A549 (cell line): ENCODE measurements around the gene C12orf42.

Experiments used
- FOSL2 ChIP-seq, 2 experiments: fragments of 450-650 bp in 1 of 2; fragments of >200 bp in 1 of 2; sonication (Bioruptor Twin) in 1 of 2; formaldehyde crosslinking; IDR thresholded peaks; 2 replicates each; pipeline versions ENCODE4 v1.5.0 to v1.6.1; 2016 to 2020; ENCODE audit warnings: mild to moderate bottlenecking in 1 of 2, moderate library complexity in 1 of 2
- HOXB5 ChIP-seq: fragments of 250-450 bp; sonication (Bioruptor Pico); IDR thresholded peaks from 2 replicates; pipeline ENCODE4 v1.5.0; 2020; ENCODE audit warnings: mild to moderate bottlenecking, moderate library complexity
- PHF8 ChIP-seq: fragments of 200-600 bp; sonication (generic); IDR thresholded peaks from 2 replicates; pipeline ENCODE4 v1.6.1; 2016; ENCODE audit warnings: low read depth, mild to moderate bottlenecking, antibody characterized with exemption, moderate library complexity, borderline replicate concordance
- POLR2A ChIP-seq: IDR thresholded peaks from 2 replicates; pipeline ENCODE4 v1.6.1; 2012; ENCODE audit warnings: mild to moderate bottlenecking, low read length
- POLR2AphosphoS2 ChIP-seq: conservative IDR thresholded peaks from 2 replicates; pipeline ENCODE4 v1.6.1; 2012; ENCODE audit warnings: low read length, improper control_type of control experiment, inconsistent platforms
- RFX5 ChIP-seq: fragments of 450-650 bp; IDR thresholded peaks from 2 replicates; pipeline ENCODE4 v1.7.1; 2014; ENCODE audit warnings: antibody characterized with exemption, mild to moderate bottlenecking, moderate library complexity
- TF ChIP-seq, protein P1 (sequence below): fragments of >200 bp; sonication (Bioruptor Twin); formaldehyde crosslinking; IDR thresholded peaks from 3 replicates; pipeline ENCODE4 v1.5.1; 2016
- TF ChIP-seq, protein P2 (sequence below): IDR thresholded peaks from 2 replicates; pipeline ENCODE4 v1.6.1; 2012; ENCODE audit warnings: low read depth, borderline replicate concordance

DNA sequence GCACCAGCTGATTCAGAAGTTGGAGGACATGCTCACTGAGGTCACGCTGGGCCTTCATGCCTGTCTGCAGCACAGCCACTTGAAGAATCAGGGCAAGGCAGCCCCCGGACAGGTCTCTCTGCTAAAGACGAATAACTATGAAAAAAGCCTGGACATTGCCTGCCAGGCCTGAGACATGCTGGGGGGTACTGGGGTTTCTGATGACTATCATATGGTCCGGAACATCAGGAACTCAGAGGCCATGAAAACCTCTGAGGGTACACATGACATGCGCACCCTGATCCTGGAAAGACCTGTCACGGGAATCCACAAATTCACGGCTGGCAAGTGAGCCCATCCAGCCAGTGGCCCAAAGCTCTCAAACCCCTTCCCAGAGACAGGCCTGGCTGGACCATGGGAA lies 8.8 kb upstream of the C12orf42 start:
- TF ChIP-seq, protein P1, sequence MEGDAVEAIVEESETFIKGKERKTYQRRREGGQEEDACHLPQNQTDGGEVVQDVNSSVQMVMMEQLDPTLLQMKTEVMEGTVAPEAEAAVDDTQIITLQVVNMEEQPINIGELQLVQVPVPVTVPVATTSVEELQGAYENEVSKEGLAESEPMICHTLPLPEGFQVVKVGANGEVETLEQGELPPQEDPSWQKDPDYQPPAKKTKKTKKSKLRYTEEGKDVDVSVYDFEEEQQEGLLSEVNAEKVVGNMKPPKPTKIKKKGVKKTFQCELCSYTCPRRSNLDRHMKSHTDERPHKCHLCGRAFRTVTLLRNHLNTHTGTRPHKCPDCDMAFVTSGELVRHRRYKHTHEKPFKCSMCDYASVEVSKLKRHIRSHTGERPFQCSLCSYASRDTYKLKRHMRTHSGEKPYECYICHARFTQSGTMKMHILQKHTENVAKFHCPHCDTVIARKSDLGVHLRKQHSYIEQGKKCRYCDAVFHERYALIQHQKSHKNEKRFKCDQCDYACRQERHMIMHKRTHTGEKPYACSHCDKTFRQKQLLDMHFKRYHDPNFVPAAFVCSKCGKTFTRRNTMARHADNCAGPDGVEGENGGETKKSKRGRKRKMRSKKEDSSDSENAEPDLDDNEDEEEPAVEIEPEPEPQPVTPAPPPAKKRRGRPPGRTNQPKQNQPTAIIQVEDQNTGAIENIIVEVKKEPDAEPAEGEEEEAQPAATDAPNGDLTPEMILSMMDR, result no peak
- TF ChIP-seq HOXB5 (CRISPR knock-in tag), result no peak
- no peak for TF ChIP-seq POLR2AphosphoS2
- TF ChIP-seq, protein P2, sequence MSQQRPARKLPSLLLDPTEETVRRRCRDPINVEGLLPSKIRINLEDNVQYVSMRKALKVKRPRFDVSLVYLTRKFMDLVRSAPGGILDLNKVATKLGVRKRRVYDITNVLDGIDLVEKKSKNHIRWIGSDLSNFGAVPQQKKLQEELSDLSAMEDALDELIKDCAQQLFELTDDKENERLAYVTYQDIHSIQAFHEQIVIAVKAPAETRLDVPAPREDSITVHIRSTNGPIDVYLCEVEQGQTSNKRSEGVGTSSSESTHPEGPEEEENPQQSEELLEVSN, result no peak
- no peak for TF ChIP-seq POLR2A
- TF ChIP-seq PHF8, result no peak
- TF ChIP-seq RFX5, result no peak
- no peak for TF ChIP-seq FOSL2 (IDR thresholded peaks at IDR 0.05)
- no peak for TF ChIP-seq FOSL2 (CRISPR knock-in tag; IDR thresholded peaks at IDR 0.05)
